SK-N-SH (cell line): ENCODE data around the gene HP. TPM values are rescaled to one million over a fixed set of nuclear protein-coding genes. Genes with fewer than 3 reads are reported as not detected.

ENCODE experiments used
- ELF1 ChIP-seq: IDR thresholded peaks from 2 replicates; pipeline ENCODE4 v1.4.0; 2012
- EP300 ChIP-seq, 2 experiments: IDR thresholded peaks; 2 replicates each; pipeline versions ENCODE4 v1.4.0 to v1.6.1; 2012; ENCODE audit warnings: borderline replicate concordance in 1 of 2, low read depth in 1 of 2, low read length in 1 of 2
- EZH2phosphoT487 ChIP-seq: fragments of 200-600 bp; sonication (generic); IDR thresholded peaks from 2 replicates; pipeline ENCODE4 v1.6.1; 2017; ENCODE audit warnings: low read depth, mixed run types, mild to moderate bottlenecking, antibody characterized with exemption, moderate library complexity, borderline replicate concordance
- FOXM1 ChIP-seq: IDR thresholded peaks from 2 replicates; pipeline ENCODE4 v1.4.0; 2012; ENCODE audit warnings: low read depth, mild to moderate bottlenecking
- GABPA ChIP-seq: IDR thresholded peaks from 2 replicates; pipeline ENCODE4 v1.4.0; 2012; ENCODE audit warnings: low read depth, mild to moderate bottlenecking
- GATA2 ChIP-seq: sonication (generic); formaldehyde crosslinking; IDR thresholded peaks from 2 replicates; pipeline ENCODE4 v1.5.0; 2020; ENCODE audit warnings: mild to moderate bottlenecking, missing genetic modification reagents
- MEF2A ChIP-seq: IDR thresholded peaks from 2 replicates; pipeline ENCODE4 v1.4.0; 2012; ENCODE audit warnings: low read depth, borderline replicate concordance
- MXI1 ChIP-seq: IDR thresholded peaks from 2 replicates; pipeline ENCODE4 v1.6.1; 2012; ENCODE audit warnings: mild to moderate bottlenecking, low read depth, low read length, improper control_type of control experiment
- NFIC ChIP-seq: IDR thresholded peaks from 2 replicates; pipeline ENCODE4 v1.4.0; 2012; ENCODE audit warnings: borderline replicate concordance
- POLR2AphosphoS5 ChIP-seq: IDR thresholded peaks from 2 replicates; pipeline ENCODE4 v1.6.1; 2012; ENCODE audit warnings: low read depth, low read length
- RAD21 ChIP-seq: IDR thresholded peaks from 2 replicates; pipeline ENCODE4 v1.6.1; 2012; ENCODE audit warnings: mild to moderate bottlenecking, low read length
- RCOR1 ChIP-seq: fragments of 150-350 bp; IDR thresholded peaks from 2 replicates; pipeline ENCODE4 v1.6.1; 2017; ENCODE audit warnings: antibody characterized with exemption, low read length
- RXRA ChIP-seq: IDR thresholded peaks from 2 replicates; pipeline ENCODE4 v1.4.0; 2012; ENCODE audit warnings: low read depth, mild to moderate bottlenecking, borderline replicate concordance
- SIN3A ChIP-seq: IDR thresholded peaks from 2 replicates; pipeline ENCODE4 v1.6.1; 2012; ENCODE audit warnings: low read depth, mild to moderate bottlenecking, low read length, moderate library complexity, borderline replicate concordance
- SMC3 ChIP-seq: IDR thresholded peaks from 2 replicates; pipeline ENCODE4 v1.6.1; 2012; ENCODE audit warnings: low read depth, low read length, improper control_type of control experiment
- TAF1 ChIP-seq: IDR thresholded peaks from 2 replicates; pipeline ENCODE4 v1.6.1; 2012; ENCODE audit warnings: low read depth, mild to moderate bottlenecking, low read length, moderate library complexity, borderline replicate concordance
- YY1 ChIP-seq: IDR thresholded peaks from 2 replicates; pipeline ENCODE4 v1.4.0; 2012; ENCODE audit warnings: low read depth, mild to moderate bottlenecking
- polyA plus RNA-seq, 3 experiments: library from polyadenylated mRNA; depleted of rRNA; stranded (reverse); fragments of >200 nt; gene quantifications; 2 replicates each; pipeline ENCODE4 v1.2.3, GENCODE V29; 2012
- TF ChIP-seq, protein P1 (sequence below): IDR thresholded peaks from 2 replicates; pipeline ENCODE4 v1.6.1; 2012; ENCODE audit warnings: mild to moderate bottlenecking, low read depth, low read length, moderate library complexity
- TF ChIP-seq, protein P2 (sequence below): IDR thresholded peaks from 2 replicates; pipeline ENCODE4 v1.4.0; 2012; ENCODE audit warnings: low read depth
- TF ChIP-seq, protein P3 (sequence below): IDR thresholded peaks from 2 replicates; pipeline ENCODE4 v1.4.0; 2012; ENCODE audit warnings: low read depth, borderline replicate concordance
- TF ChIP-seq, protein P4 (sequence below): IDR thresholded peaks from 2 replicates; pipeline ENCODE4; 2012
- TF ChIP-seq, protein P5 (sequence below): IDR thresholded peaks from 2 replicates; pipeline ENCODE4 v1.4.0; 2012; ENCODE audit warnings: low read depth, borderline replicate concordance
- TF ChIP-seq, protein P6 (sequence below): fragments of 150-350 bp; IDR thresholded peaks from 2 replicates; pipeline ENCODE4 v1.6.1; 2016; ENCODE audit warnings: mild to moderate bottlenecking, low read depth, low read length

The HP gene
- polyA plus RNA-seq, 1 of the 3 experiments (the other 2 are of a cell fraction) = not detected

DNA sequence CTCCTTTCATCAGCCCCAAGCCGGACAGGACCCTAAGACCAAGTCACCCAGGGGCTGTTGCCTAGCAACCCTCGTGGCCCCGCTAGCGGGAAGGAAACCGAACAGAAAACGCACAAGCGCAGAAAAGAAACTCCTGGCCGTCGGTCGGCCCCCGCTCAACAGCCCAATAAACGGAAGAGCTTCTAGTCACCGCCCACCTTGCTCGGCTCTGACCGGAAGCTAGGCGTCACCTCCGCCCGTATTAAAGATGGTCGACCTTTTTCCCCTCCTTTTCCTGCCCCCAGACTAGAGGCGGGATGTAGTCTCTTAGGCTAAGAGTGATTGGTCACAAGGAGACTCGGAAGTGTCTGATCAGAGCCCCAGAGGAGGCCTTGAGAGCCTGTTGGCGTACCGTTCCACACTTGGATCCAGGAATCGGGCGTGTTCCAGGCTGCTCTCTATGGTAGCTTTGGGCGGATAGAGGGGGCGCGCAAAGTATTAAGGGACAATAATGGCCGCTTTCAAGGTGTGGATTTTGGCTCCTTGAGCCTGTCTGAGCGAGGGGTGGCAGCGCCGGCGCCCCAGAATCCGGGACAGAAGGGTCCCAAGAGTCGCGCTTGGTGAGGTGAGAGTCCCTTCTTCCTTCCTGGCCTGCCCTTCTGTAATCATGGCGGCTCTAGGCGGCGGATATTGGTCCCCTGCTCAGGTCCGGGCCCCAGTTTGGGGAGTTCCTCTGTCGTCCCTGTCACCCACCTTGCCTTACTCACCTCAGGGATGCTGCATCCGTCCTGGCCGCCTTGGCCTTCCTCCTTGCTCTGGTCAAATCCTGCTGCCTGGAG, 39.4 kb downstream of the HP start, which contains the start of the genes DHX38 and TXNL4B (continued):
- TF ChIP-seq, protein P1, sequence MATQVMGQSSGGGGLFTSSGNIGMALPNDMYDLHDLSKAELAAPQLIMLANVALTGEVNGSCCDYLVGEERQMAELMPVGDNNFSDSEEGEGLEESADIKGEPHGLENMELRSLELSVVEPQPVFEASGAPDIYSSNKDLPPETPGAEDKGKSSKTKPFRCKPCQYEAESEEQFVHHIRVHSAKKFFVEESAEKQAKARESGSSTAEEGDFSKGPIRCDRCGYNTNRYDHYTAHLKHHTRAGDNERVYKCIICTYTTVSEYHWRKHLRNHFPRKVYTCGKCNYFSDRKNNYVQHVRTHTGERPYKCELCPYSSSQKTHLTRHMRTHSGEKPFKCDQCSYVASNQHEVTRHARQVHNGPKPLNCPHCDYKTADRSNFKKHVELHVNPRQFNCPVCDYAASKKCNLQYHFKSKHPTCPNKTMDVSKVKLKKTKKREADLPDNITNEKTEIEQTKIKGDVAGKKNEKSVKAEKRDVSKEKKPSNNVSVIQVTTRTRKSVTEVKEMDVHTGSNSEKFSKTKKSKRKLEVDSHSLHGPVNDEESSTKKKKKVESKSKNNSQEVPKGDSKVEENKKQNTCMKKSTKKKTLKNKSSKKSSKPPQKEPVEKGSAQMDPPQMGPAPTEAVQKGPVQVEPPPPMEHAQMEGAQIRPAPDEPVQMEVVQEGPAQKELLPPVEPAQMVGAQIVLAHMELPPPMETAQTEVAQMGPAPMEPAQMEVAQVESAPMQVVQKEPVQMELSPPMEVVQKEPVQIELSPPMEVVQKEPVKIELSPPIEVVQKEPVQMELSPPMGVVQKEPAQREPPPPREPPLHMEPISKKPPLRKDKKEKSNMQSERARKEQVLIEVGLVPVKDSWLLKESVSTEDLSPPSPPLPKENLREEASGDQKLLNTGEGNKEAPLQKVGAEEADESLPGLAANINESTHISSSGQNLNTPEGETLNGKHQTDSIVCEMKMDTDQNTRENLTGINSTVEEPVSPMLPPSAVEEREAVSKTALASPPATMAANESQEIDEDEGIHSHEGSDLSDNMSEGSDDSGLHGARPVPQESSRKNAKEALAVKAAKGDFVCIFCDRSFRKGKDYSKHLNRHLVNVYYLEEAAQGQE = no peak
- TF ChIP-seq, protein P2, sequence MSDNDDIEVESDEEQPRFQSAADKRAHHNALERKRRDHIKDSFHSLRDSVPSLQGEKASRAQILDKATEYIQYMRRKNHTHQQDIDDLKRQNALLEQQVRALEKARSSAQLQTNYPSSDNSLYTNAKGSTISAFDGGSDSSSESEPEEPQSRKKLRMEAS = peak; percentile 58
- TF ChIP-seq, protein P3, sequence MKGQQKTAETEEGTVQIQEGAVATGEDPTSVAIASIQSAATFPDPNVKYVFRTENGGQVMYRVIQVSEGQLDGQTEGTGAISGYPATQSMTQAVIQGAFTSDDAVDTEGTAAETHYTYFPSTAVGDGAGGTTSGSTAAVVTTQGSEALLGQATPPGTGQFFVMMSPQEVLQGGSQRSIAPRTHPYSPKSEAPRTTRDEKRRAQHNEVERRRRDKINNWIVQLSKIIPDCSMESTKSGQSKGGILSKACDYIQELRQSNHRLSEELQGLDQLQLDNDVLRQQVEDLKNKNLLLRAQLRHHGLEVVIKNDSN = no peak
- TF ChIP-seq FOXM1 (no peak), RXRA (no peak), RCOR1 (no peak), NFIC (peak; percentile 8; the same call in 1 of the 2 replicates), RAD21 (no peak), SMC3 (no peak), SIN3A (peak; percentile 53; the same call in 1 of the 2 replicates), EZH2phosphoT487 (no peak), MXI1 (peak; percentile 50; the same call in 1 of the 2 replicates), ELF1 (peak; percentile 94), MEF2A (no peak), EP300 (IDR thresholded peaks at IDR 0.05; ENCODE audit: borderline replicate concordance in 1 of 2, low read depth in 1 of 2, low read length in 1 of 2) (no peak; a peak in 1 of 4 replicates), GABPA (peak; percentile 93), YY1 (peak; percentile 98), POLR2AphosphoS5 (peak; percentile 58), TAF1 (peak; percentile 82), GATA2 (CRISPR knock-in tag) (no peak)
- TF ChIP-seq, protein P4, sequence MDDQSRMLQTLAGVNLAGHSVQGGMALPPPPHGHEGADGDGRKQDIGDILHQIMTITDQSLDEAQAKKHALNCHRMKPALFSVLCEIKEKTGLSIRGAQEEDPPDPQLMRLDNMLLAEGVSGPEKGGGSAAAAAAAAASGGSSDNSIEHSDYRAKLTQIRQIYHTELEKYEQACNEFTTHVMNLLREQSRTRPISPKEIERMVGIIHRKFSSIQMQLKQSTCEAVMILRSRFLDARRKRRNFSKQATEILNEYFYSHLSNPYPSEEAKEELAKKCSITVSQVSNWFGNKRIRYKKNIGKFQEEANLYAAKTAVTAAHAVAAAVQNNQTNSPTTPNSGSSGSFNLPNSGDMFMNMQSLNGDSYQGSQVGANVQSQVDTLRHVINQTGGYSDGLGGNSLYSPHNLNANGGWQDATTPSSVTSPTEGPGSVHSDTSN = peak; percentile 70
- TF ChIP-seq, protein P5, sequence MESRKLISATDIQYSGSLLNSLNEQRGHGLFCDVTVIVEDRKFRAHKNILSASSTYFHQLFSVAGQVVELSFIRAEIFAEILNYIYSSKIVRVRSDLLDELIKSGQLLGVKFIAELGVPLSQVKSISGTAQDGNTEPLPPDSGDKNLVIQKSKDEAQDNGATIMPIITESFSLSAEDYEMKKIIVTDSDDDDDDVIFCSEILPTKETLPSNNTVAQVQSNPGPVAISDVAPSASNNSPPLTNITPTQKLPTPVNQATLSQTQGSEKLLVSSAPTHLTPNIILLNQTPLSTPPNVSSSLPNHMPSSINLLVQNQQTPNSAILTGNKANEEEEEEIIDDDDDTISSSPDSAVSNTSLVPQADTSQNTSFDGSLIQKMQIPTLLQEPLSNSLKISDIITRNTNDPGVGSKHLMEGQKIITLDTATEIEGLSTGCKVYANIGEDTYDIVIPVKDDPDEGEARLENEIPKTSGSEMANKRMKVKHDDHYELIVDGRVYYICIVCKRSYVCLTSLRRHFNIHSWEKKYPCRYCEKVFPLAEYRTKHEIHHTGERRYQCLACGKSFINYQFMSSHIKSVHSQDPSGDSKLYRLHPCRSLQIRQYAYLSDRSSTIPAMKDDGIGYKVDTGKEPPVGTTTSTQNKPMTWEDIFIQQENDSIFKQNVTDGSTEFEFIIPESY = no peak
- TF ChIP-seq, protein P6, sequence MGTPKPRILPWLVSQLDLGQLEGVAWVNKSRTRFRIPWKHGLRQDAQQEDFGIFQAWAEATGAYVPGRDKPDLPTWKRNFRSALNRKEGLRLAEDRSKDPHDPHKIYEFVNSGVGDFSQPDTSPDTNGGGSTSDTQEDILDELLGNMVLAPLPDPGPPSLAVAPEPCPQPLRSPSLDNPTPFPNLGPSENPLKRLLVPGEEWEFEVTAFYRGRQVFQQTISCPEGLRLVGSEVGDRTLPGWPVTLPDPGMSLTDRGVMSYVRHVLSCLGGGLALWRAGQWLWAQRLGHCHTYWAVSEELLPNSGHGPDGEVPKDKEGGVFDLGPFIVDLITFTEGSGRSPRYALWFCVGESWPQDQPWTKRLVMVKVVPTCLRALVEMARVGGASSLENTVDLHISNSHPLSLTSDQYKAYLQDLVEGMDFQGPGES = peak; percentile 34; the same call in 1 of the 2 replicates
